Sigmoid colon (tissue), 7 donors: ENCODE results near the gene CPA1. TPM values are rescaled to one million over a fixed set of nuclear protein-coding genes. Genes with fewer than 3 reads are reported as not detected.

Source experiments
- DNase-seq: peaks from one replicate; pipeline ENCODE4 v3.0.0-alpha.2; 2019
- H3K27ac ChIP-seq, 4 donors: fragments of 200-600 bp; sonication (generic); one replicate each; pipeline ENCODE4 v1.5.1; 2016 to 2019; ENCODE audit warnings: mild to moderate bottlenecking in 1 of 4
- H3K27me3 ChIP-seq, 3 donors: fragments of 200-600 bp; sonication (generic); one replicate each; pipeline ENCODE4 v1.5.1; 2019; ENCODE audit warnings: mild to moderate bottlenecking in 1 of 3
- H3K36me3 ChIP-seq, 4 donors: fragments of 200-600 bp; sonication (generic); one replicate each; pipeline ENCODE4 v1.5.1; 2016 to 2019
- H3K4me1 ChIP-seq, 4 donors: fragments of 200-600 bp; sonication (generic); one replicate each; pipeline ENCODE4 v1.5.1; 2017 to 2019
- H3K4me3 ChIP-seq, 4 donors: fragments of 200-600 bp; sonication (generic); one replicate each; pipeline ENCODE4 v1.5.1; 2017 to 2019; ENCODE audit warnings: mild to moderate bottlenecking in 2 of 4, moderate library complexity in 1 of 4
- H3K9me3 ChIP-seq, 4 donors: fragments of 200-600 bp in 3 of 4; sonication (generic) in 3 of 4; one replicate each; pipeline versions ENCODE4 v1.5.1 to v1.6.1; 2013 to 2019
- EP300 ChIP-seq, 4 donors: sonication (generic); formaldehyde crosslinking; IDR thresholded peaks; one replicate each; pipeline ENCODE4 v1.6.1; 2017; ENCODE audit warnings: antibody characterized with exemption in 4 of 4
- POLR2A ChIP-seq, 2 donors: fragments of 450-650 bp; IDR thresholded peaks; one replicate each; pipeline ENCODE4 v1.6.1; 2016; ENCODE audit warnings: antibody characterized with exemption in 2 of 2, mild to moderate bottlenecking in 2 of 2, moderate library complexity in 2 of 2
- POLR2AphosphoS5 ChIP-seq, 4 donors: sonication (generic); formaldehyde crosslinking; IDR thresholded peaks; one replicate each; pipeline ENCODE4 v1.6.1; 2017; ENCODE audit warnings: antibody characterized with exemption in 4 of 4
- whole genome bisulfite sequencing, 2 donors: extraction: QIAGEN DNeasy Blood & Tissue Kit; methylation state at CpG; one replicate each; pipeline ENCODE4 v1.1.7; 2013; 5-methylcytosine and 5-hydroxymethylcytosine counted together
- intact Hi-C: fragments of 100-400 bp; cut with DNase I; formaldehyde crosslinking; loops from one replicate; pipeline ENCODE4 v1.15.1; 2023
- polyA plus RNA-seq, 3 donors: library from polyadenylated mRNA; stranded (reverse); fragments of 200-250 nt; gene quantifications; one replicate each; pipeline ENCODE4 v1.2.3, GENCODE V29; 2013
- total RNA-seq, 4 donors: library from RNA; depleted of rRNA; stranded (reverse); fragments of >200 nt; gene quantifications; one replicate each; pipeline ENCODE4 v1.1.0, GENCODE V29; 2016
- TF ChIP-seq, protein P1 (sequence below), 4 experiments: fragments of 450-650 bp in 3 of 4; fragments of 200-600 bp in 1 of 4; IDR thresholded peaks; one replicate each; pipeline ENCODE4 v1.5.1; 2016 to 2019; ENCODE audit warnings: antibody characterized with exemption in 4 of 4, mild to moderate bottlenecking in 3 of 4, moderate library complexity in 2 of 4
- donor health status: healthy with polysubstance abuse.
- donor health status: Bipolar disorder and iron deficiency.
- donor health status: healthy.

Gene CPA1
- total and polyA plus RNA-seq, 7 donors: 0.34 to 7.8 (median 1.7) TPM; not detected in 3

DNA sequence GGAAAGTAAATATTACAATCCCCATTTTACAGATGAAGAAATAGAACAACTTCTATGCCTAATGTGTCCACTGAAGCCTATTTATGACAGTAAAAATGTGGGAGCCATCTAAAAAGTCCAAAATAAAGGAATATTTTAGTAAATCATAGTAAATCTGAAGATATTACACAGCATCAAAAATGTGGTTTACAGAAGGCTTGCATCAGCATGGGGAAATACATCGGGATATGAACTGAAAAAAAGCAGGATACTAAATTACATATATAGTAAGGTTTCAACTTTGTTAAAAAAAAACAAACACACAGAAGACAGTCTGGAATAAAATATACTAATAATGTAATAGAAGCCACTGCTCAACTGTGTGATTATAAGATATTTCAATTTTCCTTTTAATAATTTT, 20.8 kb downstream of the CPA1 start:
- WGBS, 2 donors: 93 to 97% methylated on average over 1 of the region's 1 CpG
- no peak overlapping the region for H3K4me3 ChIP-seq
- DNase-seq: no peak
- peaks cover 0 to 16% (median 3%) of the 10 kb centered on the region in 4 donors for H3K36me3 ChIP-seq
- intact Hi-C loops: no loop called here
- TF ChIP-seq, protein P1, sequence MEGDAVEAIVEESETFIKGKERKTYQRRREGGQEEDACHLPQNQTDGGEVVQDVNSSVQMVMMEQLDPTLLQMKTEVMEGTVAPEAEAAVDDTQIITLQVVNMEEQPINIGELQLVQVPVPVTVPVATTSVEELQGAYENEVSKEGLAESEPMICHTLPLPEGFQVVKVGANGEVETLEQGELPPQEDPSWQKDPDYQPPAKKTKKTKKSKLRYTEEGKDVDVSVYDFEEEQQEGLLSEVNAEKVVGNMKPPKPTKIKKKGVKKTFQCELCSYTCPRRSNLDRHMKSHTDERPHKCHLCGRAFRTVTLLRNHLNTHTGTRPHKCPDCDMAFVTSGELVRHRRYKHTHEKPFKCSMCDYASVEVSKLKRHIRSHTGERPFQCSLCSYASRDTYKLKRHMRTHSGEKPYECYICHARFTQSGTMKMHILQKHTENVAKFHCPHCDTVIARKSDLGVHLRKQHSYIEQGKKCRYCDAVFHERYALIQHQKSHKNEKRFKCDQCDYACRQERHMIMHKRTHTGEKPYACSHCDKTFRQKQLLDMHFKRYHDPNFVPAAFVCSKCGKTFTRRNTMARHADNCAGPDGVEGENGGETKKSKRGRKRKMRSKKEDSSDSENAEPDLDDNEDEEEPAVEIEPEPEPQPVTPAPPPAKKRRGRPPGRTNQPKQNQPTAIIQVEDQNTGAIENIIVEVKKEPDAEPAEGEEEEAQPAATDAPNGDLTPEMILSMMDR (IDR thresholded peaks at IDR 0.05): no peak
- TF ChIP-seq POLR2A (IDR thresholded peaks at IDR 0.05) (no peak), EP300 (IDR thresholded peaks at IDR 0.05) (no peak)
- H3K9me3 ChIP-seq: no peaks in the 10 kb centered on the region
- H3K27ac ChIP-seq: no peak overlapping the region
- H3K27me3 ChIP-seq: no peaks in the 10 kb centered on the region
- H3K4me1 ChIP-seq: peaks cover 0 to 32% (median 19%) of the 10 kb centered on the region in 4 donors

DNA sequence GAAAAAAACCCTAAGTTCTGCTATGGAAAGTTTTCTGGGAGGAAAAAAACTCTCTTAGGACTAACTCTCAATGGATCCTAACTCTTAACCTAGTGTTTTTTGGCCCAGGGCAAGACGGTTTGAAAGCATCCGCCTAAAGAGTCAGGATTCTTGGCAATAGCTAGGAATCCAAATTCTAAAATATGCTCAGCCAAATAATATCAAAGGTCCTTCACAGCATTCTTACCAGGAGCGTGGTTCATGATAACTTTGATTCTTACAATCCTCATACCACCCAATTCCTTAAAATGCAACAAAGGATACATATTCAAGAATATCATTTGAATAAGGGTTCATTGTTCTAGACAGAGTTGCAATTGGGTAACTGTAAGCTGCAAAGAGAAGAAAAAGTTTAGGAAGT, 21.3 kb downstream of the CPA1 start:
- Histone ChIP-seq H3K36me3 (peaks cover 0 to 16% (median 3%) of the 10 kb centered on the region in 4 donors), H3K9me3 (no peaks in the 10 kb centered on the region), H3K4me3 (no peak overlapping the region), H3K27ac (no peak overlapping the region), H3K4me1 (peaks cover 0 to 27% (median 14%) of the 10 kb centered on the region in 4 donors), H3K27me3 (no peaks in the 10 kb centered on the region)
- no peak for TF ChIP-seq POLR2A (IDR thresholded peaks at IDR 0.05)
- no peak for TF ChIP-seq EP300 (IDR thresholded peaks at IDR 0.05)
- 89 to 96% methylated on average over 3 of the region's 3 CpGs for WGBS, 2 donors
- intact Hi-C loops: no loop called here
- DNase-seq: no peak

DNA sequence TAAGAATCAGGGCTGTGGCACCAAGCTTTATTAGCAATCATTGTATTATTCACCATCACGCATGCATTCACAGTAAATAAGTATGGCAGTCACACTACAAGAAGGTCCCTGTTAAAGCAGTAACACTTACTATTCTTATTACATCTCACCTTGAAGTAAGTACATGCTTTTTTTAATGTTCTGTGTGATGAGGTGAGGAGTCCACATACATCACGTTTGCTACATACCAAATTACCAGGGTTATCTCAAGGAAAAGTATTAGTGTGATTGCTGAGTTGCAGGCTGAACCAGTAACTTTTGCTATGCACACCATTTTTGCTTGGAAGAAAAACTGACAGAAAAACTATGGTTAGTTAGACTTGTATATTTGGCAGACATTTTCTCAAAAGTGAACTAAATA, 24.7 kb downstream of the CPA1 start:
- H3K4me1 ChIP-seq: peaks cover 0 to 20% (median 10%) of the 10 kb centered on the region in 4 donors
- intact Hi-C loops: no loop called here
- DNase-seq: no peak
- no peaks in the 10 kb centered on the region for H3K9me3 ChIP-seq
- 87 to 88% methylated on average over 2 of the region's 2 CpGs for WGBS, 2 donors
- H3K27me3 ChIP-seq: no peaks in the 10 kb centered on the region
- H3K27ac ChIP-seq: no peak overlapping the region
- H3K4me3 ChIP-seq: no peak overlapping the region
- TF ChIP-seq POLR2AphosphoS5 (IDR thresholded peaks at IDR 0.05) (no peak), EP300 (IDR thresholded peaks at IDR 0.05) (no peak), POLR2A (IDR thresholded peaks at IDR 0.05) (no peak)
- TF ChIP-seq, protein P1 (IDR thresholded peaks at IDR 0.05): no peak
- peaks cover 0 to 16% (median 3%) of the 10 kb centered on the region in 4 donors for H3K36me3 ChIP-seq

DNA sequence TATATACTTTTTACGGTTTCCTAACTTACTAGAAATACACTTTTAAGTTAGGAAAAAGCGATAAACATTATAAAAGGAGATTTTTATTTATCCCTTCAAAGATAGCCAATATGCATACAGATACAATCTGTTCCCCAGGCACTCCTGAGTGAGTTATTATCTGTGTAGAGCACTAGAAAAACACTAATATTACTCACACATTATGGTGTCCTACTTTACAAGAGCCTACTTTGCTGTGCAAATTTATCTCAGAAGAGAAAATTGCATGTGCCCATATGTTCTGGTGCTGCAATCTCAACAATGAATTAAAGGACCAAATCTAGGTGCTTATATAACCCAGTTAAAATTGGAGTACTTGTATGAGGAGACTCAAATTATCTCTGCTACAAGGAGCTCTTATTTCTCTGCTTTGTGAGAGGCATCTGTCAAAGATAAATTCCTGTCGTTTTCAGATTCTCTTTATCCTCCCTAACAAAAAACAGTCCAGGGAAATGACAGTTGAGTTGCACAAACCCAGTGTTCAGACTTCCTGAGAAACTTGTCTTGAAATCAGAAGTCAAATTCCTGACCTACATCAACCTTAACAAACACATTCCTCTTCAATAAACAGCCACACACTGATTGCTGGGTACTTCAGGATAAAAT, 28.9 kb downstream of the CPA1 start:
- H3K9me3 ChIP-seq: no peaks in the 10 kb centered on the region
- H3K4me1 ChIP-seq: peaks cover 0 to 14% (median 10%) of the 10 kb centered on the region in 4 donors
- intact Hi-C loops: no loop called here
- no peaks in the 10 kb centered on the region for H3K36me3 ChIP-seq
- no peak overlapping the region for H3K4me3 ChIP-seq
- no peaks in the 10 kb centered on the region for H3K27me3 ChIP-seq
- TF ChIP-seq POLR2AphosphoS5 (IDR thresholded peaks at IDR 0.05) (no peak), POLR2A (IDR thresholded peaks at IDR 0.05) (no peak), EP300 (IDR thresholded peaks at IDR 0.05) (no peak)
- TF ChIP-seq, protein P1 (IDR thresholded peaks at IDR 0.05): no peak
- 71 to 78% methylated on average over 3 of the region's 3 CpGs for WGBS, 2 donors
- DNase-seq: no peak
- H3K27ac ChIP-seq: peak overlapping the region in 2 of 4 donors; percentile 13 to 31

DNA sequence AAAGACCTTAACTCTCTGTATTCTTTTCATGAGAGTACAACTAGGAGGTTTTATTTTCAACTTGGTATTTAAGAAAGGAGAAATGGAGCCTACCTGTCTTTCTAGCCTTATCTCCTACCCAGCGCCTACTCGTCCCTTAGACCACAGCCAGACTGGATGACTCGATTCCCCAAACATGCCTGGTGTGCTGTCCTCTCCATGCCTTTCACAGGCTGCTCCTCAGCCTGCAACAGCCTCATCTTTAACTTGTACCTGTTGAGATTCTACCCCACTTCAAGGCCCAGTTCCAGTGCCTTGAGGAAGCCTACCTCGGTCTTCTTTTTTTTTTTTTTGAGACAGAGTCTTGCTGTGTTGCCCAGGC, 29.4 kb downstream of the CPA1 start:
- no peak overlapping the region for H3K4me3 ChIP-seq
- H3K9me3 ChIP-seq: no peaks in the 10 kb centered on the region
- 89 to 95% methylated on average over 4 of the region's 4 CpGs for WGBS, 2 donors
- peaks cover 0 to 14% (median 10%) of the 10 kb centered on the region in 4 donors for H3K4me1 ChIP-seq
- no peaks in the 10 kb centered on the region for H3K36me3 ChIP-seq
- intact Hi-C loops: no loop called here
- H3K27me3 ChIP-seq: no peaks in the 10 kb centered on the region
- H3K27ac ChIP-seq: peak overlapping the region in 2 of 4 donors; percentile 13 to 31
- TF ChIP-seq POLR2A (IDR thresholded peaks at IDR 0.05): no peak
- no peak for TF ChIP-seq EP300 (IDR thresholded peaks at IDR 0.05)
- TF ChIP-seq POLR2AphosphoS5 (IDR thresholded peaks at IDR 0.05): no peak
- TF ChIP-seq, protein P1 (IDR thresholded peaks at IDR 0.05): no peak
- no peak for DNase-seq
